Subcutaneous adipose tissue (tissue), 4 donors: Measurements from ENCODE around the gene PINK1. TPM values are rescaled to one million over a fixed set of nuclear protein-coding genes. Genes with fewer than 3 reads are reported as not detected.

Experiments used
- CTCF ChIP-seq: fragments of 450-650 bp; IDR thresholded peaks from one replicate; pipeline ENCODE4 v1.5.1; 2016; ENCODE audit warnings: low read depth, mild to moderate bottlenecking, control low read depth, antibody characterized with exemption, moderate library complexity
- total RNA-seq, 4 donors: library from RNA; depleted of rRNA; stranded (reverse); fragments of >200 nt; gene quantifications; one replicate each; pipeline ENCODE4 v1.1.0, GENCODE V29; 2016

Gene PINK1
- total RNA-seq, 4 donors from 2014 or later = 73.7 to 169 (median 129) TPM

- no peak for TF ChIP-seq CTCF
Observed at GRCh38 chr1:20700636-20701215, 67.5 kb downstream of the PINK1 start.

Other genes starting within 250 kb of the PINK1 start
- gene CAMK2N1, start 147.2 kb upstream of the PINK1 start, total RNA-seq = 10 to 100 TPM in 1 of 4 donors, 1 to 10 TPM in 3; 3.2 to 13.2 (median 4.2) TPM
- gene MUL1, start 125.3 kb upstream of the PINK1 start, total RNA-seq = 10 to 100 TPM; 19.6 to 31.1 (median 23.5) TPM
- under 1 TPM in 1 of 4 donors, not detected in 3; 0.38 TPM for gene FAM43B, start 80.9 kb upstream of the PINK1 start, total RNA-seq
- 1 to 10 TPM in 2 of 4 donors, under 1 TPM in 1, not detected in 1; 0.68 to 4.9 (median 2.4) TPM for gene CDA, start 44.4 kb upstream of the PINK1 start, total RNA-seq
- gene DDOST, start 27.9 kb downstream of the PINK1 start, total RNA-seq = 100 to 1,000 TPM in 2 of 4 donors, 10 to 100 TPM in 2; 80.1 to 118 (median 105) TPM
- 10 to 100 TPM in 1 of 4 donors, 1 to 10 TPM in 3; 2.0 to 12.4 (median 4.1) TPM for gene KIF17, start 84.5 kb downstream of the PINK1 start, total RNA-seq
- gene SH2D5, start 99.2 kb downstream of the PINK1 start, total RNA-seq = not detected
- gene HP1BP3, start 153.8 kb downstream of the PINK1 start, total RNA-seq = 100 to 1,000 TPM; 192 to 273 (median 229) TPM